ENCODE measurements around the gene MYLK3. TPM values are rescaled to one million over a fixed set of nuclear protein-coding genes. Genes with fewer than 3 reads are reported as not detected.
"Not testable (repeated sequence)": the region's sequence is repeated elsewhere in the genome, so short reads cannot be mapped to it uniquely, and the experiment has no call there.

MYLK3 gene
- total RNA-seq, 6 experiments from 2014 or later: 0.02 to 0.35 (median 0.19) TPM; not detected in 1

- H3K9me3 Mint-ChIP-seq: no peaks in the 10 kb centered on the region
- H3K27ac Mint-ChIP-seq: no peak within 1 kb of the TSS
- no peak within 1 kb of the TSS for H3K4me3 Mint-ChIP-seq
- no peaks in the 10 kb centered on the region for H3K27me3 Mint-ChIP-seq (ENCODE audit: insufficient read depth)
- TF ChIP-seq CTCF (IDR thresholded peaks at IDR 0.05): peak; percentile 79
- H3K36me3 Mint-ChIP-seq (ENCODE audit: low read depth): peaks cover under 1% of the 10 kb centered on the region; the same call in 1 of the 2 replicates
- DNase-seq: peak; percentile 96
- peaks cover 35% of the 10 kb centered on the region for H3K4me1 Mint-ChIP-seq (ENCODE audit: low read depth)
These were observed 58.5 kb downstream of the MYLK3 start, which contains the start of gene ORC6 for GRCh38 chr16:46689365-46690280. Gene ORC6, plus strand, starts transcription at chr16:46689659. Its CDS starts 47 bp downstream, at chr16:46689706.

GRCh38 chr16:46688654-46689364 lies 59.3 kb downstream of the MYLK3 start, which contains the start of gene VPS35:
Gene VPS35, minus strand, starts transcription at chr16:46689178. Its CDS starts 45 bp downstream, at chr16:46689133.
- peak; percentile 51; the same call in 1 of the 2 replicates for TF ChIP-seq CTCF (IDR thresholded peaks at IDR 0.05)
- H3K27me3 Mint-ChIP-seq (ENCODE audit: insufficient read depth): no peaks in the 10 kb centered on the region
- H3K4me1 Mint-ChIP-seq (ENCODE audit: low read depth): peaks cover 42% of the 10 kb centered on the region
- no peaks in the 10 kb centered on the region for H3K36me3 Mint-ChIP-seq (ENCODE audit: low read depth)
- H3K27ac Mint-ChIP-seq: no peak within 1 kb of the TSS
- peak; percentile 98 for DNase-seq
- H3K4me3 Mint-ChIP-seq: no peak within 1 kb of the TSS
- no peaks in the 10 kb centered on the region for H3K9me3 Mint-ChIP-seq

- DNase-seq: peak; percentile 16
- no peaks in the 10 kb centered on the region for H3K27me3 Mint-ChIP-seq (ENCODE audit: insufficient read depth)
These were observed 60.0 kb downstream of the MYLK3 start for GRCh38 chr16:46688101-46688653.

GRCh38 chr16:46687486-46687885 lies 60.7 kb downstream of the MYLK3 start:
- Mint-ChIP-seq H3K9me3 (no peaks in the 10 kb centered on the region), H3K4me1 (ENCODE audit: low read depth) (peaks cover 42% of the 10 kb centered on the region), H3K4me3 (no peak overlapping the region), H3K27me3 (ENCODE audit: insufficient read depth) (no peaks in the 10 kb centered on the region), H3K36me3 (ENCODE audit: low read depth) (no peaks in the 10 kb centered on the region), H3K27ac (no peak overlapping the region)
- no peak for DNase-seq
- peak; percentile 18; the same call in 1 of the 2 replicates for TF ChIP-seq CTCF (IDR thresholded peaks at IDR 0.05)

More at GRCh38 chr16:46688101-46688653, 60.0 kb downstream of the MYLK3 start:
- Mint-ChIP-seq H3K36me3 (ENCODE audit: low read depth) (no peaks in the 10 kb centered on the region), H3K9me3 (no peaks in the 10 kb centered on the region), H3K4me3 (no peak overlapping the region), H3K27ac (no peak overlapping the region), H3K4me1 (ENCODE audit: low read depth) (peaks cover 42% of the 10 kb centered on the region)
- no peak; the same call in 1 of the 2 replicates for TF ChIP-seq CTCF (IDR thresholded peaks at IDR 0.05)

GRCh38 chr16:46686815-46687473 lies 61.2 kb downstream of the MYLK3 start:
- no peaks in the 10 kb centered on the region for H3K36me3 Mint-ChIP-seq (ENCODE audit: low read depth)
- H3K4me3 Mint-ChIP-seq: no peak overlapping the region; the same call in 1 of the 2 replicates
- no peaks in the 10 kb centered on the region for H3K27me3 Mint-ChIP-seq (ENCODE audit: insufficient read depth)
- DNase-seq: no peak
- no peak for TF ChIP-seq CTCF (IDR thresholded peaks at IDR 0.05)
- no peaks in the 10 kb centered on the region for H3K9me3 Mint-ChIP-seq
- peaks cover 42% of the 10 kb centered on the region for H3K4me1 Mint-ChIP-seq (ENCODE audit: low read depth)
- no peak overlapping the region for H3K27ac Mint-ChIP-seq

- not testable (repeated sequence) for DNase-seq
These were observed 66.3 kb downstream of the MYLK3 start for GRCh38 chr16:46681867-46682266.

GRCh38 chr16:46677943-46678342 lies 70.2 kb downstream of the MYLK3 start:
- H3K4me3 Mint-ChIP-seq; H3K27me3 Mint-ChIP-seq (ENCODE audit: insufficient read depth); H3K4me1 Mint-ChIP-seq (ENCODE audit: low read depth); DNase-seq; H3K9me3 Mint-ChIP-seq; H3K27ac Mint-ChIP-seq: not testable (repeated sequence)
- peaks cover 19% of the 10 kb centered on the region; the same call in 1 of the 2 replicates for H3K36me3 Mint-ChIP-seq (ENCODE audit: low read depth)

More at GRCh38 chr16:46681867-46682266, 66.3 kb downstream of the MYLK3 start:
- H3K27me3 Mint-ChIP-seq (ENCODE audit: insufficient read depth); H3K9me3 Mint-ChIP-seq; H3K27ac Mint-ChIP-seq; H3K4me3 Mint-ChIP-seq: not testable (repeated sequence)
- peaks cover 30% of the 10 kb centered on the region for H3K4me1 Mint-ChIP-seq (ENCODE audit: low read depth)
- 0 out of 2 replicates have a peak, but pooled peaks cover 11% of the 10 kb centered on the region for H3K36me3 Mint-ChIP-seq (ENCODE audit: low read depth)
